Uterus (tissue), 2 donors: ENCODE data around the gene ADD3.

Experiments used
- POLR2A ChIP-seq, 2 donors: fragments of 450-650 bp; IDR thresholded peaks; one replicate each; pipeline ENCODE4 v1.6.1; 2016; ENCODE audit warnings: antibody characterized with exemption in 2 of 2, mild to moderate bottlenecking in 1 of 2, moderate library complexity in 1 of 2
- TF ChIP-seq, protein P1 (sequence below), 4 experiments: fragments of 200-600 bp in 2 of 4; fragments of 450-650 bp in 2 of 4; sonication (generic) in 2 of 4; IDR thresholded peaks; one replicate each; pipeline ENCODE4 v1.5.1; 2016 to 2019; ENCODE audit warnings: antibody characterized with exemption in 4 of 4, mild to moderate bottlenecking in 2 of 4, moderate library complexity in 1 of 4

GRCh38 chr10:110023785-110024465 lies 16.1 kb downstream of the ADD3 start:
- TF ChIP-seq, protein P1, sequence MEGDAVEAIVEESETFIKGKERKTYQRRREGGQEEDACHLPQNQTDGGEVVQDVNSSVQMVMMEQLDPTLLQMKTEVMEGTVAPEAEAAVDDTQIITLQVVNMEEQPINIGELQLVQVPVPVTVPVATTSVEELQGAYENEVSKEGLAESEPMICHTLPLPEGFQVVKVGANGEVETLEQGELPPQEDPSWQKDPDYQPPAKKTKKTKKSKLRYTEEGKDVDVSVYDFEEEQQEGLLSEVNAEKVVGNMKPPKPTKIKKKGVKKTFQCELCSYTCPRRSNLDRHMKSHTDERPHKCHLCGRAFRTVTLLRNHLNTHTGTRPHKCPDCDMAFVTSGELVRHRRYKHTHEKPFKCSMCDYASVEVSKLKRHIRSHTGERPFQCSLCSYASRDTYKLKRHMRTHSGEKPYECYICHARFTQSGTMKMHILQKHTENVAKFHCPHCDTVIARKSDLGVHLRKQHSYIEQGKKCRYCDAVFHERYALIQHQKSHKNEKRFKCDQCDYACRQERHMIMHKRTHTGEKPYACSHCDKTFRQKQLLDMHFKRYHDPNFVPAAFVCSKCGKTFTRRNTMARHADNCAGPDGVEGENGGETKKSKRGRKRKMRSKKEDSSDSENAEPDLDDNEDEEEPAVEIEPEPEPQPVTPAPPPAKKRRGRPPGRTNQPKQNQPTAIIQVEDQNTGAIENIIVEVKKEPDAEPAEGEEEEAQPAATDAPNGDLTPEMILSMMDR (IDR thresholded peaks at IDR 0.05): no peak
- TF ChIP-seq POLR2A (IDR thresholded peaks at IDR 0.05): no peak
